HG02678 (cell line): ENCODE data around the gene COL5A1.

ENCODE experiments used
- ATAC-seq: cut with Tn5 transposase; IDR thresholded peaks from one replicate; pipeline ENCODE4 v1.9.1; 2021; ENCODE audit warnings: mild to moderate bottlenecking, moderate library complexity; ENCODE audit not compliant: unreplicated experiment

COL5A1 gene

GRCh38 chr9:134782921-134783698 lies 141.5 kb downstream of the COL5A1 start:
- ATAC-seq = no peak

- no peak for ATAC-seq
Measured at GRCh38 chr9:134783699-134784039, 142.1 kb downstream of the COL5A1 start.

- ATAC-seq = no peak
Measured at GRCh38 chr9:134784577-134785305, 143.1 kb downstream of the COL5A1 start.

GRCh38 chr9:134785325-134786108 lies 143.9 kb downstream of the COL5A1 start:
- ATAC-seq = no peak

- no peak for ATAC-seq
Measured at GRCh38 chr9:134787601-134788531, 146.3 kb downstream of the COL5A1 start.

GRCh38 chr9:134789168-134789567 lies 147.6 kb downstream of the COL5A1 start:
- no peak for ATAC-seq

GRCh38 chr9:134791009-134791408 lies 149.4 kb downstream of the COL5A1 start:
- no peak for ATAC-seq

- ATAC-seq = no peak
Measured at GRCh38 chr9:134792627-134793026, 151.0 kb downstream of the COL5A1 start.

GRCh38 chr9:134793288-134794188 lies 151.9 kb downstream of the COL5A1 start:
- ATAC-seq = no peak

- no peak for ATAC-seq
Measured at GRCh38 chr9:134794663-134795370, 153.2 kb downstream of the COL5A1 start.

GRCh38 chr9:134795446-134795845 lies 153.8 kb downstream of the COL5A1 start:
- no peak for ATAC-seq

GRCh38 chr9:134796882-134797281 lies 155.3 kb downstream of the COL5A1 start:
- ATAC-seq = no peak

GRCh38 chr9:134800791-134801339 lies 159.3 kb downstream of the COL5A1 start:
- no peak for ATAC-seq

GRCh38 chr9:134802216-134802795 lies 160.7 kb downstream of the COL5A1 start:
- ATAC-seq = no peak

GRCh38 chr9:134804871-134805270 lies 163.3 kb downstream of the COL5A1 start:
- ATAC-seq = no peak

GRCh38 chr9:134807716-134808446 lies 166.3 kb downstream of the COL5A1 start:
- ATAC-seq = no peak

- no peak for ATAC-seq
Measured at GRCh38 chr9:134808447-134808792, 166.8 kb downstream of the COL5A1 start.

GRCh38 chr9:134809292-134809691 lies 167.7 kb downstream of the COL5A1 start:
- no peak for ATAC-seq
